Measurements from ENCODE around the gene FAM131B.

GRCh38 chr7:143380260-143380645 is 17.7 kb upstream of the FAM131B start:
- TF ChIP-seq, protein P1, sequence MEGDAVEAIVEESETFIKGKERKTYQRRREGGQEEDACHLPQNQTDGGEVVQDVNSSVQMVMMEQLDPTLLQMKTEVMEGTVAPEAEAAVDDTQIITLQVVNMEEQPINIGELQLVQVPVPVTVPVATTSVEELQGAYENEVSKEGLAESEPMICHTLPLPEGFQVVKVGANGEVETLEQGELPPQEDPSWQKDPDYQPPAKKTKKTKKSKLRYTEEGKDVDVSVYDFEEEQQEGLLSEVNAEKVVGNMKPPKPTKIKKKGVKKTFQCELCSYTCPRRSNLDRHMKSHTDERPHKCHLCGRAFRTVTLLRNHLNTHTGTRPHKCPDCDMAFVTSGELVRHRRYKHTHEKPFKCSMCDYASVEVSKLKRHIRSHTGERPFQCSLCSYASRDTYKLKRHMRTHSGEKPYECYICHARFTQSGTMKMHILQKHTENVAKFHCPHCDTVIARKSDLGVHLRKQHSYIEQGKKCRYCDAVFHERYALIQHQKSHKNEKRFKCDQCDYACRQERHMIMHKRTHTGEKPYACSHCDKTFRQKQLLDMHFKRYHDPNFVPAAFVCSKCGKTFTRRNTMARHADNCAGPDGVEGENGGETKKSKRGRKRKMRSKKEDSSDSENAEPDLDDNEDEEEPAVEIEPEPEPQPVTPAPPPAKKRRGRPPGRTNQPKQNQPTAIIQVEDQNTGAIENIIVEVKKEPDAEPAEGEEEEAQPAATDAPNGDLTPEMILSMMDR (IDR thresholded peaks at IDR 0.05 in 8 of 11, conservative IDR thresholded peaks at IDR 0.05 in 3 of 11): peak; percentile 85 to 96 (median 93)
- no peak for TF ChIP-seq POLR2AphosphoS5 (IDR thresholded peaks at IDR 0.05)

Data from spleen (tissue), 7 donors.